WERI-Rb-1 (cell line): ENCODE results near the gene JMJD8.

ENCODE experiments used
- DNase-seq: peaks from one replicate; pipeline ENCODE4 v3.0.0-alpha.2; 2020
- H3K27ac ChIP-seq: fragments of 250-450 bp; sonication (Bioruptor Pico); 2 replicates; pipeline ENCODE4 v1.5.1; 2020; ENCODE audit warnings: mild to moderate bottlenecking, moderate library complexity
- H3K27me3 ChIP-seq: fragments of 250-450 bp; sonication (Bioruptor Pico); 2 replicates; pipeline ENCODE4 v1.5.1; 2021; ENCODE audit warnings: mild to moderate bottlenecking, low read depth, moderate library complexity; ENCODE audit not compliant: insufficient read depth, severe bottlenecking
- H3K36me3 ChIP-seq: fragments of 250-450 bp; sonication (Bioruptor Pico); 2 replicates; pipeline ENCODE4 v1.5.1; 2020; ENCODE audit warnings: mild to moderate bottlenecking, moderate library complexity
- H3K4me3 ChIP-seq: 2 replicates; pipeline ENCODE4 v1.5.1; 2011; ENCODE audit warnings: low read depth, mild to moderate bottlenecking, control low read depth, low read length
- H3K9me3 ChIP-seq: fragments of 250-450 bp; sonication (Bioruptor Pico); 2 replicates; pipeline ENCODE4 v1.5.1; 2021; ENCODE audit warnings: mild to moderate bottlenecking, moderate library complexity; ENCODE audit not compliant: severe bottlenecking
- CTCF ChIP-seq: IDR thresholded peaks from 2 replicates; pipeline ENCODE4 v1.5.1; 2011; ENCODE audit warnings: low read depth, mild to moderate bottlenecking, control low read depth, inconsistent platforms, low read length

The JMJD8 gene

GRCh38 chr16:698911-699671 lies 15.0 kb upstream of the JMJD8 start:
- TF ChIP-seq CTCF: no peak
- Histone ChIP-seq H3K36me3 (peaks cover 23% of the 10 kb centered on the region), H3K4me3 (no peak overlapping the region), H3K27ac (no peak overlapping the region), H3K9me3 (no peaks in the 10 kb centered on the region), H3K27me3 (no peaks in the 10 kb centered on the region)
- DNase-seq: no peak

- Histone ChIP-seq H3K27me3 (no peaks in the 10 kb centered on the region), H3K9me3 (no peaks in the 10 kb centered on the region), H3K36me3 (peaks cover 11% of the 10 kb centered on the region), H3K4me3 (no peak overlapping the region), H3K27ac (no peak overlapping the region)
- DNase-seq: no peak
- no peak for TF ChIP-seq CTCF
These were observed 11.4 kb upstream of the JMJD8 start for GRCh38 chr16:695355-696089.

- Histone ChIP-seq H3K36me3 (peaks cover 11% of the 10 kb centered on the region), H3K4me3 (no peak overlapping the region), H3K9me3 (no peaks in the 10 kb centered on the region), H3K27ac (no peak overlapping the region), H3K27me3 (no peaks in the 10 kb centered on the region)
- TF ChIP-seq CTCF: no peak
- DNase-seq: no peak
These were observed 10.8 kb upstream of the JMJD8 start for GRCh38 chr16:694863-695354.

- no peaks in the 10 kb centered on the region for H3K9me3 ChIP-seq
- no peak for TF ChIP-seq CTCF
- no peaks in the 10 kb centered on the region for H3K27me3 ChIP-seq
- DNase-seq: no peak
- no peak overlapping the region for H3K4me3 ChIP-seq
- H3K27ac ChIP-seq: no peak overlapping the region
- H3K36me3 ChIP-seq: peaks cover 11% of the 10 kb centered on the region
These were observed 10.2 kb upstream of the JMJD8 start for GRCh38 chr16:694187-694862.

GRCh38 chr16:693766-694165 lies 9.6 kb upstream of the JMJD8 start:
- Histone ChIP-seq H3K9me3 (no peaks in the 10 kb centered on the region), H3K27me3 (no peaks in the 10 kb centered on the region), H3K27ac (no peak overlapping the region), H3K36me3 (peaks cover 11% of the 10 kb centered on the region), H3K4me3 (no peak overlapping the region)
- DNase-seq: no peak
- TF ChIP-seq CTCF: no peak
